Measurements from ENCODE around the gene MTMR3. TPM values are rescaled to one million over a fixed set of nuclear protein-coding genes. Genes with fewer than 3 reads are reported as not detected.

Gene MTMR3
- polyA plus RNA-seq, 1 of the 3 experiments (the other 2 are of a cell fraction) = 20.4 TPM

DNA sequence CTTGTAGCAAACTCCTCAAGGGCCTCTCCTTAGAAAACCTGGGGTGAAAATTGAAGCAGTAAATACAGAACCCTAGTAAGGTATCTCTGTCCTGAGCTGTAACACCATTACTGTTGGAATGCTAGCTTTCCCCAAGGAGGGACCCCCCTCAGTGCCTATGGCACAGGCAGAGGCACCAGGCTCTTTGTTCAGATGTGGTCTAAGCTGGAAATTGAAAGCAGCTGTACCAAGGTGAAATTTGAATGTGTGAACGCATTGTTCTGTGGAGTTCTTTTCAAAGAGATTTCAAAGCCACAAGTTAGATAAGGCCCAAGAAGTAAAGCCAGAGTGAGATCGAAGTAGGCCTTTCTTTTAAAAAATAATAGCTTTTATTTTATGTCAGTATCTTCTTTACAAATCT, 125.4 kb downstream of the MTMR3 start:
- H3K9me3 ChIP-seq = no peaks in the 10 kb centered on the region
- H3K9me2 ChIP-seq = no peaks in the 10 kb centered on the region
- peaks cover 14 to 38% of the 10 kb centered on the region in 2 experiments for H3K4me1 ChIP-seq (ENCODE audit: control insufficient read depth in 1 of 2, insufficient read depth in 2 of 2, low read depth in 1 of 2, low read length in 1 of 2)
- no peaks in the 10 kb centered on the region for H3K27me3 ChIP-seq (ENCODE audit: insufficient read depth)
- no peak overlapping the region for H2AFZ ChIP-seq (ENCODE audit: low read depth)
- ChIA-PET CTCF (interaction anchor here (1.2 to 5.9 kb wide), 5 partner anchors 76 to 371 kb away, joined by 3 to 54 read pairs (median 5); no protein-coding TSS in a partner anchor), POLR2A (no interaction called here)
- DNase-seq = no peak
- no peak overlapping the region for H3K9ac ChIP-seq
- no peak overlapping the region; the same call in 1 of the 2 replicates for H3K4me2 ChIP-seq
- no peak overlapping the region; a peak in 1 of 4 replicates for H3K27ac ChIP-seq (ENCODE audit: low read depth in 2 of 2, low read length in 1 of 2)
- 92% methylated on average over 2 of the region's 2 CpGs for WGBS (ENCODE audit: low lambda C conversion rate)
- no peak for TF ChIP-seq FOXJ3 (CRISPR knock-in tag; IDR thresholded peaks at IDR 0.05)
- TF ChIP-seq, protein P1, sequence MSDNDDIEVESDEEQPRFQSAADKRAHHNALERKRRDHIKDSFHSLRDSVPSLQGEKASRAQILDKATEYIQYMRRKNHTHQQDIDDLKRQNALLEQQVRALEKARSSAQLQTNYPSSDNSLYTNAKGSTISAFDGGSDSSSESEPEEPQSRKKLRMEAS (IDR thresholded peaks at IDR 0.05; ENCODE audit: low read depth) = no peak
- no peak for TF ChIP-seq YY1 (IDR thresholded peaks at IDR 0.05; ENCODE audit: low read depth)
- no peak for TF ChIP-seq NFIC (IDR thresholded peaks at IDR 0.05; ENCODE audit: borderline replicate concordance)
- TF ChIP-seq POLR2AphosphoS5 (IDR thresholded peaks at IDR 0.05; ENCODE audit: low read depth, low read length) = no peak
- TF ChIP-seq EP300 (IDR thresholded peaks at IDR 0.05; ENCODE audit: borderline replicate concordance in 1 of 2, low read depth in 1 of 2, low read length in 1 of 2) = no peak
- TF ChIP-seq RAD21 (IDR thresholded peaks at IDR 0.05; ENCODE audit: low read length) = no peak
- no peak for TF ChIP-seq RFX5 (IDR thresholded peaks at IDR 0.05; ENCODE audit: low read length)
- TF ChIP-seq, protein P2, sequence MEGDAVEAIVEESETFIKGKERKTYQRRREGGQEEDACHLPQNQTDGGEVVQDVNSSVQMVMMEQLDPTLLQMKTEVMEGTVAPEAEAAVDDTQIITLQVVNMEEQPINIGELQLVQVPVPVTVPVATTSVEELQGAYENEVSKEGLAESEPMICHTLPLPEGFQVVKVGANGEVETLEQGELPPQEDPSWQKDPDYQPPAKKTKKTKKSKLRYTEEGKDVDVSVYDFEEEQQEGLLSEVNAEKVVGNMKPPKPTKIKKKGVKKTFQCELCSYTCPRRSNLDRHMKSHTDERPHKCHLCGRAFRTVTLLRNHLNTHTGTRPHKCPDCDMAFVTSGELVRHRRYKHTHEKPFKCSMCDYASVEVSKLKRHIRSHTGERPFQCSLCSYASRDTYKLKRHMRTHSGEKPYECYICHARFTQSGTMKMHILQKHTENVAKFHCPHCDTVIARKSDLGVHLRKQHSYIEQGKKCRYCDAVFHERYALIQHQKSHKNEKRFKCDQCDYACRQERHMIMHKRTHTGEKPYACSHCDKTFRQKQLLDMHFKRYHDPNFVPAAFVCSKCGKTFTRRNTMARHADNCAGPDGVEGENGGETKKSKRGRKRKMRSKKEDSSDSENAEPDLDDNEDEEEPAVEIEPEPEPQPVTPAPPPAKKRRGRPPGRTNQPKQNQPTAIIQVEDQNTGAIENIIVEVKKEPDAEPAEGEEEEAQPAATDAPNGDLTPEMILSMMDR (IDR thresholded peaks at IDR 0.05) = no peak
- TF ChIP-seq, protein P3, sequence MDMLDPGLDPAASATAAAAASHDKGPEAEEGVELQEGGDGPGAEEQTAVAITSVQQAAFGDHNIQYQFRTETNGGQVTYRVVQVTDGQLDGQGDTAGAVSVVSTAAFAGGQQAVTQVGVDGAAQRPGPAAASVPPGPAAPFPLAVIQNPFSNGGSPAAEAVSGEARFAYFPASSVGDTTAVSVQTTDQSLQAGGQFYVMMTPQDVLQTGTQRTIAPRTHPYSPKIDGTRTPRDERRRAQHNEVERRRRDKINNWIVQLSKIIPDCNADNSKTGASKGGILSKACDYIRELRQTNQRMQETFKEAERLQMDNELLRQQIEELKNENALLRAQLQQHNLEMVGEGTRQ (IDR thresholded peaks at IDR 0.05; ENCODE audit: borderline replicate concordance, low read depth, low read length) = no peak
- no peak for TF ChIP-seq GABPA (IDR thresholded peaks at IDR 0.05; ENCODE audit: low read depth)
- TF ChIP-seq, protein P4, sequence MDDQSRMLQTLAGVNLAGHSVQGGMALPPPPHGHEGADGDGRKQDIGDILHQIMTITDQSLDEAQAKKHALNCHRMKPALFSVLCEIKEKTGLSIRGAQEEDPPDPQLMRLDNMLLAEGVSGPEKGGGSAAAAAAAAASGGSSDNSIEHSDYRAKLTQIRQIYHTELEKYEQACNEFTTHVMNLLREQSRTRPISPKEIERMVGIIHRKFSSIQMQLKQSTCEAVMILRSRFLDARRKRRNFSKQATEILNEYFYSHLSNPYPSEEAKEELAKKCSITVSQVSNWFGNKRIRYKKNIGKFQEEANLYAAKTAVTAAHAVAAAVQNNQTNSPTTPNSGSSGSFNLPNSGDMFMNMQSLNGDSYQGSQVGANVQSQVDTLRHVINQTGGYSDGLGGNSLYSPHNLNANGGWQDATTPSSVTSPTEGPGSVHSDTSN (IDR thresholded peaks at IDR 0.05) = no peak
- no peak for TF ChIP-seq EZH2phosphoT487 (IDR thresholded peaks at IDR 0.05; ENCODE audit: borderline replicate concordance, low read depth)
- TF ChIP-seq SMC3 (IDR thresholded peaks at IDR 0.05; ENCODE audit: low read depth, low read length) = no peak
- TF ChIP-seq, protein P5, sequence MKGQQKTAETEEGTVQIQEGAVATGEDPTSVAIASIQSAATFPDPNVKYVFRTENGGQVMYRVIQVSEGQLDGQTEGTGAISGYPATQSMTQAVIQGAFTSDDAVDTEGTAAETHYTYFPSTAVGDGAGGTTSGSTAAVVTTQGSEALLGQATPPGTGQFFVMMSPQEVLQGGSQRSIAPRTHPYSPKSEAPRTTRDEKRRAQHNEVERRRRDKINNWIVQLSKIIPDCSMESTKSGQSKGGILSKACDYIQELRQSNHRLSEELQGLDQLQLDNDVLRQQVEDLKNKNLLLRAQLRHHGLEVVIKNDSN (IDR thresholded peaks at IDR 0.05; ENCODE audit: borderline replicate concordance, low read depth) = no peak
- no peak for TF ChIP-seq FOSL2 (IDR thresholded peaks at IDR 0.05; ENCODE audit: borderline replicate concordance, low read depth)
- no peak for TF ChIP-seq RXRA (IDR thresholded peaks at IDR 0.05; ENCODE audit: borderline replicate concordance, low read depth)
- no peak for TF ChIP-seq TEAD4 (IDR thresholded peaks at IDR 0.05; ENCODE audit: borderline replicate concordance, insufficient read depth)
- TF ChIP-seq TCF12 (IDR thresholded peaks at IDR 0.05) = no peak
- TF ChIP-seq, protein P6, sequence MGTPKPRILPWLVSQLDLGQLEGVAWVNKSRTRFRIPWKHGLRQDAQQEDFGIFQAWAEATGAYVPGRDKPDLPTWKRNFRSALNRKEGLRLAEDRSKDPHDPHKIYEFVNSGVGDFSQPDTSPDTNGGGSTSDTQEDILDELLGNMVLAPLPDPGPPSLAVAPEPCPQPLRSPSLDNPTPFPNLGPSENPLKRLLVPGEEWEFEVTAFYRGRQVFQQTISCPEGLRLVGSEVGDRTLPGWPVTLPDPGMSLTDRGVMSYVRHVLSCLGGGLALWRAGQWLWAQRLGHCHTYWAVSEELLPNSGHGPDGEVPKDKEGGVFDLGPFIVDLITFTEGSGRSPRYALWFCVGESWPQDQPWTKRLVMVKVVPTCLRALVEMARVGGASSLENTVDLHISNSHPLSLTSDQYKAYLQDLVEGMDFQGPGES (IDR thresholded peaks at IDR 0.05; ENCODE audit: low read depth, low read length) = no peak
- no peak overlapping the region for H3K4me3 ChIP-seq (ENCODE audit: low read depth in 2 of 2, low read length in 1 of 2)
- H3K36me3 ChIP-seq (replicated peaks in 1 of 2; ENCODE audit: control insufficient read depth in 1 of 2, insufficient read depth in 2 of 2, low read length in 1 of 2) = peaks cover 30 to 38% of the 10 kb centered on the region in 2 experiments
- peaks cover 10% of the 10 kb centered on the region for H3F3A ChIP-seq (replicated peaks; ENCODE audit: insufficient read depth)
- H3K79me2 ChIP-seq (ENCODE audit: insufficient read depth) = no peaks in the 10 kb centered on the region
- no peaks in the 10 kb centered on the region for H4K20me1 ChIP-seq (ENCODE audit: insufficient read depth)
